HG03439 (cell line): Measurements from ENCODE around the gene AMMECR1.
"Not testable (repeated sequence)": the region's sequence is repeated elsewhere in the genome, so short reads cannot be mapped to it uniquely, and the experiment has no call there.

ENCODE experiments used
- ATAC-seq: cut with Tn5 transposase; IDR thresholded peaks from one replicate; pipeline ENCODE4 v1.9.1; 2021; ENCODE audit warnings: mild to moderate bottlenecking, moderate library complexity; ENCODE audit not compliant: unreplicated experiment

AMMECR1 gene

DNA sequence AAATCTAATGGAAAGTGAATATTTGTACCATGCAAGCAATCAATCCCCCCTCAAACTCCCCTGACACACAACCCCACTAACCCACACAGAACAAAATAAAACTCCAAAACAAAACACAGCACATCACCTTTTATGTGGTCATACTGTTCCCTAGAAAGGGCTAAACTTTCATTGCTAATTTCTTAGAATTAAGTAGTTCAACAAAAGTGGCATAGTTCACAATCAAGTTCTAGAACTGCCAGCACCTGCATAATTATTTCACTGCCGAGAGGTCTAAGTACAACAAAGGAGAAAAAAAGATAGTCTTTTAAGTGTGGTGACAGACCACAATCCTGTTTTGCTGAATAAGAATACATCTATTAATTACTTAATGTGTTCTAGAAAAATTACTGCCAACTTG lies 58.8 kb downstream of the AMMECR1 start:
- ATAC-seq = no peak

DNA sequence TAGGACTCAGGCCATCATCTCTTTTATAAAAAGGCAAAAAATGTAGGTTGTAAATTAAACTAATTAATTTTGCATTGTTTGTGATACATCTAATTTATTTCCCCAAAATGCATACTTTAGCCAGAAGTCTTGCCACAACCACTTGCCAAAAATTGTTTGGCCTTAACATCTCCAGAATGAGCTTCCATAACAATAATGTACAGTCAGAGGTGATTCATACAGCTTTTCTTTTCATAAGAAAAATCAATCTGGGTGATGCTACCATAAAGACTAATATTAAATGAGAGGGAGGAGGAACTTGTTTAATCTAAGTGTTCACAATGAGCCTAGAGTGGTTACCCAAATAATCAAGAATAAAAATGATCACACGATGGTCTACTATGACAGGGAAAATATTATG lies 59.3 kb downstream of the AMMECR1 start:
- no peak for ATAC-seq

DNA sequence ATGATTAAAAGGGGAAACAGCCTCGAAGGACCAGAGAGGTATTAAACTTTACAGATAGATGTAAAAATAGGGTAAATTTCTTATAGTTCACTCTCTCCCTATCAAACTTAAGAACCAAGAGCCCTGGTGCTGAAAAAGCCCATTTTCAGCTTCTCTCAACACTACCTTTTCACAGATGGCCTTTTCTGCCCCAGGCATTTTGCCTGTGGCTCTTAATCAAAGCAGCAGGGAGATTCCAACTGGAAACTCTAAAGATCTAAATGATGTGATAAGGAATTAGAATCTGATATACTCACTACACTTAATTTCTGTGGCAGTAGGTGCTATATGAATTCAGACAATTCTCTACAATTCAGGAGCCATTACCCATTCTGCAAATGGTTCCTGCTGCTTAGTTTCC lies 60.0 kb downstream of the AMMECR1 start:
- no peak for ATAC-seq

DNA sequence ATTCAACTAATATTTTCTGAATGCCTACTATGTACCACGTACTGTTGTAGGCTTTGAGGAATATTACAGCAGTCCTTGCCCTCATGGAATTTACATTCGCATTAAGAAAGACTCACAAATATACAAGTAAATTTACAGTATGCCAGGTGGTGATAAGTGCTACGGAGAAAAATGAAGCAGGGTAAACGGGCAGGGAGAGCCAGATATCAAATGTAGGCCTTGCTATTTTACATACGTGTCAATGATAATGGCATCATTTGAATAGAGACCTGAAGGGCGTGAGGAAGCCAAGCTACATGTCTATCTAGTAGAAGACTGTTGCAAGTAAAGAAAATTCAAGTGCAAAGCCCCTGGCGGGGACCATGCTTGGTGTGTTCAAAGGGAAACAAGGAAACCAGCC lies 65.2 kb downstream of the AMMECR1 start:
- ATAC-seq = no peak

DNA sequence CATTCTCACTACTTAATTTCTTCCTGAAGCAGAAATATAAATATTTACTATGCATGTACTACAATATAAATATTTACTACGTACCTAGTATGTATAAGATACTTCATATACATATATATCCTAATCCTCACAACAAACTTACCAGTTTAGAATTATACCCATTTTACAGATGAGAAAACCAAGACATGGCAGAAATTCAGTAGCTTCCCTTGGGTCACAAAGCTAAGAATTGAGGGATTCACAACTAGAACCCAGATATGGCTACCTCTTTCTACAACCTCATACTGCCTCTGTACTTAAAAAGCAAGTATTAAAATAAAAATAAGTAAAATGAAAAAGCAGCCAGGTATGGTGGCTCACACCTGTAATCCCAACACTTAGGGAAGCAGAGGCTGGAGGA lies 65.9 kb downstream of the AMMECR1 start:
- ATAC-seq = no peak

DNA sequence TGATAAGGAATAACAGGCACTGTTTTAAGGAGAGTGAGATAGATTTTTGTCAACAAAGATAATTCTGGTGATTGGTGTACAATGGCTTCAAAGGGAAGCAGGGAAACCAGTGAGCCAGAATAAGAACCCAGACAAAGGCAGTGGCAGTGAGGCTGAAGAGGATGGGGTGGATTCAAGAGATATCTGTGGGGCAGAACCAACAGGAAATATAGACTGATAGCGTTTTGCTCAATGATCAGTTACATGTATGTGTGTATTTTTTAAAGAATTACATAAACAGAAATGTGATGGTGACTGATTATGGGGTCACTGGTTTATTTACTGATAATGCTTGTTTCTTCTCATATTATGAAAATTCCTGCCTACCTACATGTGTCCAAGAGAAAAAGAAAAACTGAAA lies 66.4 kb downstream of the AMMECR1 start:
- ATAC-seq = no peak

DNA sequence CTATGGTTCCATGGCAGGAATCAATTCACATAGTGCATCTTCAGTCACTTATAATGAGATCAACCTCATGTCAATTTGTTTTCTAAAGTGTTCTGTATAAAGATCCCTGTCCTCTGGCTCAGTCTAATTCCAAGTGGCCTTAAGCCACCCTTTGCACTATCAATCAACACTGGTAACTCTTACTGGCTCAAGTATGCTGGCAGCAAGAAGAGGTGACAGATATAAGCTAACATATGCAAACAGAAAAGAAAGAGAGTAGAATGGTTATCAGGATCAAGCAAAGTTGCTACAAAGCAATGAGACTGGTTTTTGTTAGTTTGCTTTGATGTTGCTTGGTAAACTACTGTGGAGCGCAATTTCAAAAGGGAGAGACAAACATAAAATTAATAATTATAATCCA lies 67.0 kb downstream of the AMMECR1 start:
- no peak for ATAC-seq

DNA sequence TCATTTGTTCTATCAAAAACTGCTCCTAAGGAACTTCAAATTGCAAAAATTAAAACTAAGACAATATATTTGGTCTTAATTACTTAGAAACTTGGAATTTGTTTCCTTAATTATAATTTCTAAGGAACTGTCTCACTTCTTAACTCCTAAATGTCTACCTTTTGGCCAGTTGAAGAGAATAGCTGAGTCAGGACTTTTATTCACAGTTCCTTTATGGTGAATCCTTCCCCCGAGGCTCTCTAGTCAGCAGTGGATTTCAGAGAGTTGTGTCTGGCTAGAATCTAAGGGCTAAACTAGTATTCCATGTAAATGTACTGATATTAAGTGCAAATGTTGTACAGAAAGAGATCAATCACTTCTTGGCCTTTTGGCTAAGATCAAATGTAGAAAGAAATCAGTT lies 69.3 kb downstream of the AMMECR1 start:
- no peak for ATAC-seq

DNA sequence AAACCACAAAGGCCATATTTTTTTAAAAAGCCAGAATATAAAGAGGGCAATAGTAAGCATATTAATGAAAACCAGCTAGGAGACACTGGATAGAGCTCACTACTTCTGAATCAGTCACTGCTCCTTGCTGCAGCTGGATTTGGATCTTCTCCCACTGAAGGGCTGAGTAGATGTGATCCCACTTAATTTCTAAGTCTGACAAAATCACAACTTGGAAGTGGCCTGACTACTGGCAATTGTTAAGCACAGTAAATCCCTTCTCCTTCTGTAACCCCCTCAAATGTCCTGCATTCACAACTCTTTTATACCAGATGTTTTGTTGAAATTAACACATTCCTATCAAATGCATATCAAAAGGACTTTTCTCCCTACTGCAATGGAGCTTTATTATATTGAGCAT lies 72.9 kb downstream of the AMMECR1 start:
- no peak for ATAC-seq

DNA sequence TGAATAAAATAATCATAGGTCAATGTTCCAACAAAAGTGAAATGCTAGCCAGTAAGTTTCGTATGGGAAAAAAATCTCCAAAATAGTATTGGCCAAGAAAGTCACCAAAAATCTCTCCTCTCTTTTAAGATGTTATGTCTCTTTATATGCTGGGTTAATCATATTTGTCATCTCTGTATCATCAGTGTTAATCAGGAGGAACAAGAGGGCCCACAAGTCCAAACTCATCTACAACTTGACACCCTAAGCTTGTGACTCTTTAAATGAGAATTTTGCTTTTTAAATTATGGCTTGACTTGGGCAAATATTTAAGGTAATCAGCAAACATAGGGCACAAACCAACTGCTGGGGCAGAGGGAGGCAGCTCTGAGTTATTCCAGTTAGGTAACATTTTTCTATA lies 75.5 kb downstream of the AMMECR1 start:
- no peak for ATAC-seq

DNA sequence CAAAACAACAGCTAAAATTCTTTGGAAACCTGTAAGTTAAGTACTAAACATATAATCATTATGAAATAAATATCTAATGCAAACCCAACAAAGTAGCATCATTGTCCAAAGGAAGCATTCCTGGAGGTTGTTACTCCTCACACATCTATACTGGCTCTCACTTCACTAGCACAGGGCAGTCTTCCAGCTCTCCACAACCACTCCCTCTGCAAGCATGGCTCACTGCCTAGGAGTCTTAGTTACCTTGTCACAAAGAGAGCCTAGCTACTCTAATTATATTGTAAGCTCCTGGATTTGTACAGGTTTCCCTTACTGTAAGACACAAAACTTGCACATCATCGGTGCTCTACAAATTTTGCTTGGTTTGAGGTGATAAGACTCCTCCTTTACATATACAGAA lies 76.1 kb downstream of the AMMECR1 start:
- ATAC-seq = no peak

DNA sequence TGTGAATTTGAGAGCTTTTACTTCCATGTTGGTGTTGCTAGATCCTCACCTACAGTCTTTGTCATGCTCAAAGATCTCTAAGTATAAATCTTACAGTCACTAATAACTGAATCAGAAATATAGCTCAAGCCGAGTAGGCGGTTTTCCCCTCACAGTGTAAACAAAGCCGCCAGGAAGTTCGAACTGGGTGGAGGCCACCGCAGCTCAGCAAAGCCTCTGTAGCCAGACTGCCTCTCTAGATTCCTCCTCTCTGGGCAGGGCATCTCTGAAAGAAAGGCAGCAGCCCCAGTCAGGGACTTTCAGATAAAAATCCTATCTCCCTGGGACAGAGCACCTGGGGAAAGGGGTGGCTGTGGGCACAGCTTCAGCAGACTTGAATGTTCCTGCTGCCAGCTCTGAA lies 79.6 kb downstream of the AMMECR1 start:
- ATAC-seq = not testable (repeated sequence)

DNA sequence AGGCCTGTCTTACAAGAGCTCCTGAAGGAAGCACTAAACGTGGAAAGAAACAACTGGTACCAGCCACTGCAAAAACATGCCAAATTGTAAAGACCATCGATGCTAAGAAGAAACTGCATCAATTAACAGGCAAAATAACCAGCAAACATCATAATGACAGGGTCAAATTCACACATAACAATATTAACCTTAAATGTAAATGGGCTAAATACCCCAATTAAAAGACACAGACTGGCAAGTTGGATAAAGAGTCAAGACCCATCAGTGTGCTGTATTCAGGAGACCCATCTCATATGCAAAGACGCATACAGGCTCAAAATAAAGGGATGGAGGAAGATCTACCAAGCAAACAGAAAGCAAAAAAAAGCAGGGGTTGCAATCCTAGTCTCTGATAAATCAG lies 86.4 kb downstream of the AMMECR1 start:
- not testable (repeated sequence) for ATAC-seq

DNA sequence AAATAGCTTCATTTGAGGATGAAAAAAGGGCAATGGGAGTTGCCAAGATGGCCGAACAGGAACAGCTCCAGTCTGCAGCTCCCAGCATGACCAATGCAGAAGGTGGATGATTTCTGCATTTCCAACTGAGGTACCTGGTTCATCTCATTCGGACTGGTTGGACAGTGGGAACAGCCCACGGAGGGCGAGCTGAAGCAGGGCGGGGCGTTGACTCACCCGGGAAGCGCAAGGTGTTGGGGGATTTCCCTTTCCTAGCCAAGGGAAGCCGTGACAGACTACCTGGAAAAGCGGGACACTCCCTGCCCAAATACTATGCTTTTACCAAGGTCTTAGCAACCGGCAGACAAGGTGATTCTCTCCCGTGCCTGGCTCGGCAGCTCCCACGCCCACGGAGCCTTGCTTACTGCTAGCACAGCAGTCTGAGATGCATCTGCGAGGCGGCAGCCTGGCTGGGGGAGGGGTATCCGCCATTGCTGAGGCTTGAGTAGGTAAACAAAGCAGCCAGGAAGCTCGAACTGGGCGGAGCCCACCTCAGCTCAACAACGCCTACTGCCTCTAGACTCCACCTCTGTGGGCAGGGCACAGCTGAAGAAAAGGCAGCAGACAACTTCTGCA lies 88.3 kb downstream of the AMMECR1 start:
- ATAC-seq = not testable (repeated sequence)

DNA sequence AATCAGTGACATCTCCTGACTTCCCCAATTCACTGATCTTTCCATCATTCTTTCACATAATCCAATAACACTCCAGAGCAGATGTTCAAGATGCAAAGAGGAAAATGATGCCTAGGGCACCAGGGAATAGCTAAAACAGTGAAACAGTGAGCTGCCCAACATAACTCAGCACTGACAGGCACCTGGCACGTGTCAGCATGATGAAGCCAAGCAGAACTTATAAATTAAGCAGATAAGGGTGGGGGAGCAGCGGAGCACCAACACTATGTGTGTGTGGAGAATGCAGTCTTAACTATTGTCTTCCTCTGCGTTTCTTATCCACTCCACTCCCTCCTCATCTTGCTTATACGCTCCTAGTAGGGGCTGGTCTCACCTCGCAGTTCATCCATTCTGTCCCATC lies 89.4 kb downstream of the AMMECR1 start:
- ATAC-seq = no peak

DNA sequence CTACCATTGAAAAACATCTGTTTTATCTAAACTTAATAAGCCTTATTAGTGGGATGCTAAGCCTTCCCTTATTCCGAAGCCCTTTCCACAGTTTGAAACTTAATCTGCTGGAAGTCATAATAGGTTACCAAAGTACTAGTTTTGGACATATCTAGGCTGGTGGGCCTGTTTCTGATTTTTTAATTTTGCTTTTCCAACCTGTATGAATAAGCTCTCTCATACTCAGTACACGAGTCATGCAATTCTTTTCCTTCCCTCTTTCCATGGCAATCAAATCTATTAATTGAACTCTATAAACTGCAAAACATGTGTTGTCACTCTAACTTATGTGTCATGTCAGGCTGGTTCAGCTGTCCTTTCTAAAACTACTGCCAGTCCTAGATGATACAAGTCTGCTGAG lies 91.0 kb downstream of the AMMECR1 start:
- no peak for ATAC-seq

DNA sequence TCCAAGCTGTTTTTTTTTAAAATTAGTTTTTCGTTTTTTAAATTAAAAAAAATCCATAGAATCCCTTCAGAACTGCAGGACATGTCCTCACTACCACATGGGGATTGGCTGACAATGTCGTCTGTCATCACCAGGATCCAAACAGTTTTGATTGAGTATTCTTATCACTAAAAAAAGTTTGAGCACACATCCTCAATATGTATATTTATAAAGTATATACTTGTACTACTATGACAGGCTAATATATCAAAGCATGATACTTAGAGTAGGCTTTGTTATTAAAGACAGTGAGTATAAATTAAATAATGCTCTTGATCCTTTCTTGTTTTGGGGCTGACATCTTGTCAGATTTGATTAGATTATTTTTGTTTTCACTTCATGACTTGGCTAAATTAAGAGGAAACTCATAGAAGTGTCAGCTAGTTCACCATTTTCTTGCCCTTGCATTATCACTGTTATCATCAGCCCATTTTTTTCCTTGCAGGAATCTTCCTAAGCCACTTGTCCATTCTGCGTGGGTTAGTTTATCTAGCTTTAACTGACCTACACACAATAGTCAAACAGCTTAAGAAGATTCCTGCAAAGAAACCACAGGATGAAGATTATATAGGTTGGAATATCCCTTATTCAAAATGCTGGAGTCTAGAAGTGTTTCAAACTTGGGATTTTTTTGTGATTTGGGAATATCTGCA lies 92.8 kb downstream of the AMMECR1 start:
- no peak for ATAC-seq

DNA sequence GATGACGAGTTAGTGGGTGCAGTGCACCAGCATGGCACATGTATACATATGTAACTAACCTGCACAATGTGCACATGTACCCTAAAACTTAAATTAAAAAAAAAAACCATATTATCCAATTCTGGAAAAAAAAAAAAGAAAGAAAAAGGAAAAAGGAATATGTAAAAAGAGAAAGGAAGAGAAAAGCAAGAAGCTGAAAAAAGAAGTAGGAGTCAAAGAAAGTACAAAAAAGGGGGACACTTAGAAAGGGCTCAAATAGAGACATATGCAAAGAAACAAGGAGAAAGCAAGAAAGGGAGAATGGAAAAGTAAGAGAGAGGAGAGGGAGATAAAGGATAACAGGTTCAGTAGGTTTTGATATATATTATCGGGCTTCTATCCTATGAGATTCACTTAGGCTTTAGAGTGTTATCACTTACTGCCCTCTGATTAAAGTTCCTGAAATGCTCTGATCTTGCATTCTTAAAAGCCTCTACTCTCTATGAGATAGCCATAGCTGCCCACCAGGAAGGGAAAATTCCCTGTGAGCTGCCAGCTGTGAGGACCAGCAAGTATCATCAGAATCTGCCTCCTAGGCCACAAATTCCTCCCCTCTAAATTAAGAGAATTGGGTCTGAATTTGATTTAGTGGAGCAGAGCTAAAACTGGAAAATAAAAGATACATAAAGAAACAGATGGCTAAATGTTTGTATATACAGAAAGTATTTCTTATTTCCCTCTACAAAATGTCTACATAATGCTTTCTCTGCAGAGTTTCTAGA lies 95.2 kb downstream of the AMMECR1 start:
- ATAC-seq = no peak

DNA sequence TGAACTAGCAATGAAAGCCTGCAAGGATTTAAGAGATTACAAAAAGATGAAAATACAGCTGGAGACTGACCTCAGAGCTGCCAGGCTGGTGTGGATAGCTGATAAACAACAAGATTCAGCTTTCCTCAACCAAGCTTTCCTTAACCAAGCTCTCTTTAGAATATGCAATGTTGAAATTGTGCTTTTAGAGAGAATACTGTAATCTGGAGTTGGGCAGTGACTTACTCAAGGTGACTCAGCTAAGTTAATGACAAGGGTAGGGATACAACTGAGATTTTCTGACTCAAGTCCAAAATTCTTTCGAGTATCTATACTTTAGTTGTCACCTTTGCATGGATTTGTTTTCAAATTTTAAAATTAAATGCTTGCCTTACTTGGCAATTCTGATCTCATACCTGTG lies 98.0 kb downstream of the AMMECR1 start:
- ATAC-seq = no peak

DNA sequence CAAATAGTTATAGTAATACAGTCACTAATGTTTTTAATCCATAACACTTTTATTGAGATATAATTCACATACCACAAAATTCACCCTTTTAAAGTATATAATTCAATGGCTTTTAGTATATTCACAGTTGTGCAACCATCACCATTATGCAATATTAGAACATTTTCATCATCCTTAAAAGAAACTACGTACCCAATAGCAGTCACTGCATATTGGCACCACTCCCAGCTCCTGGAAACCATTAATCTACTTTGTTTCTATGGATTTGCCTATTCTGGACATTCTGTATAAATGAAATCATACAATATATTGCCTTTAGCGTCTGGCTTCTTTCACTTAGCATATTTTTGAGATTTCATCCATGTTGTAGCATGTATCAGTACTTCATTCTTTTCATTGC lies 99.3 kb downstream of the AMMECR1 start:
- ATAC-seq = no peak

DNA sequence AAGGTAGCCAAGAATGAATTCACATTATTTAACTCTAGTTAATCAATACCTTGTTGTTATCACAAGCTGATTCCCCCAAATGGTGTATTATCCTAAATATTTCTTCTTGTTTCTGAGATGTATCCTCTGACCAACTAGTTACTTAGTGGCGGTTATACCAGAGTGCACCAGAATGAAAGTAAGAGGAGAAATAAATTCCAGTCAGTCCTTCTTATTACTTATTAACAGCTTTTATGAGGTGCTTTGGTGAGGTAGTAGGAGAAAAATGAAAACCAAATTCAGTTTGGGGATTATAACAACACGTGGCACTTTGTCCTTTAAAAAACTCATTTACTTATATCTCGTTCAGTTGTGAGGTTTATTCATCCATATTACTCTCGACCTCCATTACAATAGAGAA lies 101.9 kb downstream of the AMMECR1 start:
- no peak for ATAC-seq

DNA sequence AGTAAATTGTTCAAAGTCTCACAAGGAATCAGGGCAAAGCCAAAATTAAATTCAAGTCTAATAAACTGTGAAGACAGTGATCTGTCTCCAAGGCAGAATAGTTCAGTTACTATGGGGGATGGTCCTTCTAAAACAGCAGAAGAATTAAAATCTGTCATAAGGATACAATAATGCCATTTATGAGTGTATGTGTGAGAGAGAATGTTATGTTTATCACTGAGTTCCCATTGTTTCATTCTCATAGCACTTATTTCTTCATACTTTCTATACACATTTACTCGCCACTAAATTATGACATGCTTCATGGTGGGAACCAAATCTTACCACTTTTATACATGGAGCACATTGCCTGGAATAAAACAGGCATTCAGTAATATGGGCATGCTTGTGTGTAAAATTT lies 102.5 kb downstream of the AMMECR1 start:
- ATAC-seq = no peak
